KMS-11 (cell line): ENCODE measurements around the gene NLRP10.

Experiments used
- H2AFZ ChIP-seq: fragments of 200-600 bp; sonication (generic); 2 replicates; pipeline ENCODE4 v1.6.1; 2016; ENCODE audit warnings: antibody characterized with exemption, mixed run types, low read depth
- H3K27ac ChIP-seq: fragments of 200-600 bp; sonication (generic); 2 replicates; pipeline ENCODE4 v1.6.1; 2016; ENCODE audit warnings: mild to moderate bottlenecking, mixed run types
- H3K27me3 ChIP-seq: fragments of 200-600 bp; sonication (generic); 2 replicates; pipeline ENCODE4 v1.6.1; 2017; ENCODE audit warnings: mild to moderate bottlenecking, low read depth, mixed run types, moderate library complexity; ENCODE audit not compliant: insufficient read depth
- H3K36me3 ChIP-seq: fragments of 200-600 bp; sonication (generic); 2 replicates; pipeline ENCODE4 v1.6.1; 2017; ENCODE audit warnings: mild to moderate bottlenecking, mixed run types; ENCODE audit not compliant: insufficient read depth
- H3K4me1 ChIP-seq: fragments of 200-600 bp; sonication (generic); 2 replicates; pipeline ENCODE4 v1.6.1; 2016; ENCODE audit warnings: mild to moderate bottlenecking, low read depth, mixed run types; ENCODE audit not compliant: poor library complexity, severe bottlenecking
- H3K4me2 ChIP-seq: fragments of 200-600 bp; sonication (generic); 2 replicates; pipeline ENCODE4 v1.7.0; 2016; ENCODE audit warnings: mild to moderate bottlenecking, mixed run types
- H3K4me3 ChIP-seq: fragments of 200-600 bp; sonication (generic); IDR thresholded peaks from 2 replicates; pipeline ENCODE4 v1.6.1; 2017; ENCODE audit warnings: low read depth, low read length, mixed read lengths; ENCODE audit not compliant: insufficient read depth
- H3K79me2 ChIP-seq: fragments of 200-600 bp; sonication (generic); 2 replicates; pipeline ENCODE4 v1.6.1; 2016; ENCODE audit warnings: low read depth, mixed run types; ENCODE audit not compliant: insufficient read depth
- H3K9ac ChIP-seq: fragments of 200-600 bp; sonication (generic); 2 replicates; pipeline ENCODE4 v1.6.1; 2016; ENCODE audit warnings: mild to moderate bottlenecking, mixed run types
- H4K20me1 ChIP-seq: fragments of 200-600 bp; sonication (generic); 2 replicates; pipeline ENCODE4 v1.6.1; 2016; ENCODE audit warnings: mild to moderate bottlenecking, mixed run types; ENCODE audit not compliant: insufficient read depth
- CTCF ChIP-seq: fragments of 200-600 bp; sonication (generic); conservative IDR thresholded peaks from 2 replicates; pipeline ENCODE4 v1.6.1; 2017; ENCODE audit warnings: low read depth, mild to moderate bottlenecking, antibody characterized with exemption, low read length, moderate library complexity, mixed read lengths

Gene NLRP10

GRCh38 chr11:8004008-8004407, 38.8 kb upstream of the NLRP10 start:
- Histone ChIP-seq H3K27ac (no peak overlapping the region), H3K4me3 (no peak overlapping the region), H2AFZ (no peak overlapping the region), H3K9ac (no peak overlapping the region), H3K27me3 (no peaks in the 10 kb centered on the region), H3K4me2 (no peak overlapping the region), H3K36me3 (no peaks in the 10 kb centered on the region), H3K4me1 (no peaks in the 10 kb centered on the region), H3K79me2 (no peaks in the 10 kb centered on the region), H4K20me1 (no peaks in the 10 kb centered on the region)
- no peak for TF ChIP-seq CTCF

- no peak overlapping the region for H3K27ac ChIP-seq
- H3K4me3 ChIP-seq = no peak overlapping the region
- no peaks in the 10 kb centered on the region for H3K27me3 ChIP-seq
- no peaks in the 10 kb centered on the region for H3K79me2 ChIP-seq
- no peak overlapping the region for H3K9ac ChIP-seq
- TF ChIP-seq CTCF = no peak
- H3K36me3 ChIP-seq = no peaks in the 10 kb centered on the region; the same call in 1 of the 2 replicates
- no peak overlapping the region for H2AFZ ChIP-seq
- no peaks in the 10 kb centered on the region for H3K4me1 ChIP-seq
- no peaks in the 10 kb centered on the region for H4K20me1 ChIP-seq
- H3K4me2 ChIP-seq = no peak overlapping the region
Measured at GRCh38 chr11:8003187-8003586, 37.9 kb upstream of the NLRP10 start.

GRCh38 chr11:8002676-8003075, 37.4 kb upstream of the NLRP10 start:
- H3K4me1 ChIP-seq = no peaks in the 10 kb centered on the region
- no peaks in the 10 kb centered on the region for H4K20me1 ChIP-seq
- TF ChIP-seq CTCF = no peak
- no peak overlapping the region for H3K4me2 ChIP-seq
- H3K9ac ChIP-seq = no peak overlapping the region
- no peak overlapping the region for H2AFZ ChIP-seq
- H3K27ac ChIP-seq = no peak overlapping the region
- H3K36me3 ChIP-seq = no peaks in the 10 kb centered on the region; the same call in 1 of the 2 replicates
- H3K4me3 ChIP-seq = no peak overlapping the region
- H3K27me3 ChIP-seq = no peaks in the 10 kb centered on the region
- H3K79me2 ChIP-seq = no peaks in the 10 kb centered on the region

- Histone ChIP-seq H3K27ac (no peak overlapping the region), H3K36me3 (peaks cover 5% of the 10 kb centered on the region; the same call in 1 of the 2 replicates), H3K4me2 (no peak overlapping the region), H2AFZ (no peak overlapping the region), H3K27me3 (no peaks in the 10 kb centered on the region), H3K79me2 (no peaks in the 10 kb centered on the region), H4K20me1 (no peaks in the 10 kb centered on the region), H3K4me3 (no peak overlapping the region), H3K9ac (no peak overlapping the region), H3K4me1 (no peaks in the 10 kb centered on the region)
- TF ChIP-seq CTCF = no peak
Measured at GRCh38 chr11:8000390-8000789, 35.1 kb upstream of the NLRP10 start.

- no peaks in the 10 kb centered on the region for H3K4me1 ChIP-seq
- no peaks in the 10 kb centered on the region for H3K27me3 ChIP-seq
- no peak for TF ChIP-seq CTCF
- no peak overlapping the region for H2AFZ ChIP-seq
- no peak overlapping the region for H3K9ac ChIP-seq
- no peaks in the 10 kb centered on the region for H3K79me2 ChIP-seq
- H3K4me2 ChIP-seq = no peak overlapping the region
- peaks cover 5% of the 10 kb centered on the region; the same call in 1 of the 2 replicates for H3K36me3 ChIP-seq
- H3K4me3 ChIP-seq = no peak overlapping the region
- no peaks in the 10 kb centered on the region for H4K20me1 ChIP-seq
- no peak overlapping the region for H3K27ac ChIP-seq
Measured at GRCh38 chr11:7999795-8000194, 34.5 kb upstream of the NLRP10 start.
